Measurements from ENCODE around the gene INHBE.
"Not testable (repeated sequence)": the region's sequence is repeated elsewhere in the genome, so short reads cannot be mapped to it uniquely, and the experiment has no call there.

INHBE gene

GRCh38 chr12:57502311-57502969, 47.3 kb downstream of the INHBE start:
- DNase-seq, result not testable (repeated sequence)

DNA sequence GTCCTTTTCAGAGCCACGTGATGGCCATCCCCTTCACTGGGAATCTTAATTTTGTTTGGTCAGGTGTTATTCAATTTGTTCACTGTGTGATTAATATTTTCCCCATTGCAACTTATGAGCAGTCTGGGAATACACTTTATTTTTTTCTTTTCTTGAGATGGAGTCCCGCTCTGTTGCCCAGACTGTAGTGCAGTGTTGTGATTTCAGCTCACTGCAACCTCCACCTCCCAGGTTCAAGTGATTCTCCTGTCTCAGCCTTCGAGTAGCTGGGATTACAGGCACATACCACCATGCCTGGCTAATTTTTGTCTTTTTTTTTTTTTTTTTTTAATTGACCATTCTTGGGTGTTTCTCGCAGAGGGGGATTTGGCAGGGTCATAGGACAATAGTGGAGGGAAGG, 51.4 kb downstream of the INHBE start:
- DNase-seq, result not testable (repeated sequence)
